ENCODE data around the gene PARM1.

- TF ChIP-seq CTCF (IDR thresholded peaks at IDR 0.05; ENCODE audit: low read length), result no peak
- no peak for TF ChIP-seq EZH2 (optimal IDR thresholded peaks at IDR 0.05; ENCODE audit: low read depth, low read length)
These were observed 41.9 kb upstream of the PARM1 start for GRCh38 chr4:74891037-74891436.

Data from MM.1S (cell line).